Raji (cell line): ENCODE results near the gene ARAF.

Source experiments
- POLR2A ChIP-seq: IDR thresholded peaks from 2 replicates; pipeline ENCODE4 v1.6.1; 2011; ENCODE audit warnings: low read depth, low read length, control low read depth; ENCODE audit not compliant: insufficient read depth

Gene ARAF

DNA sequence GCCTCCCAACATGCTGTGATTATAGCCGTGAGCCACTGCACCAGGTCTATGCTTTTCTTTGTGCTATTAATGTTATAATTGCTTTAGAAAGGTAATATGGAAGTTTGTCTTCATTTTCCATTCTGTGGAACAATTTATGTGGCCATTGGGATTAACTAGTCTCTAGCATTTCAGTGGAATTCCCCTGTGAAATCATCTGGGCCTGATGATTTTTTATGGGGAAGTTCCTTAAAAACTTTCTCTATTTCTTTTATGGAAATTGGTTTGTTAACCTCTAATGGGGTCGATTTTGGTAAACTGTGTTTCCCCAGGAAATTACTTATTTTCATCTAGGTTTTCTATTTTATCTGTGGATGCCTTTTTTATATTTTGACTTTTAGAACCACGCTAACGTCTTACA is 32.5 kb downstream of the ARAF start:
- no peak for TF ChIP-seq POLR2A

DNA sequence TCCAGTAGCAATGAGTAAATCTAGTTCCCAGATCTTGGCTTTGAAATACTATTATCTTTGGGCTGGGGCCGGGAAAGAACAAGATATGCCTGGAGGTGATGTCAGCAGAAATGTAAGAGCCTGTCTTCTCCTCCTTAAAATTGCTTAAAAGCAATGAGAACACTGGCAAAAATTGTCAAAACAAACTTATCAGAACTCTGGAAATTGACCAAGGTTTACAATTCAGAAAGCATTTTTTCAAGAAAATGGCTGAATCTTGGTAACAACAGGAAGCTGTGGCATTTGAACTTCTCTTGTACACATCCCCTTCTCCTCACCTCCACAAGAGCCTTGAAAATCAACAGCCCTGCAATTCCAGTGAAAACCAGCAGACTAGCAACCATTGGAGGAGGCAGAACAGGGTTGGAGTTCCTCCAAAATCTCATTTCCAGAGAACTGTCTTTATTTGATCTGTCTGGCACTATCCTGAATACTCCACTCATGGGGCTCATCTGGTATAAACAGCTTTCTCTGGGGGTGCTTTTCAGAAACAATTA is 34.8 kb downstream of the ARAF start:
- no peak for TF ChIP-seq POLR2A

DNA sequence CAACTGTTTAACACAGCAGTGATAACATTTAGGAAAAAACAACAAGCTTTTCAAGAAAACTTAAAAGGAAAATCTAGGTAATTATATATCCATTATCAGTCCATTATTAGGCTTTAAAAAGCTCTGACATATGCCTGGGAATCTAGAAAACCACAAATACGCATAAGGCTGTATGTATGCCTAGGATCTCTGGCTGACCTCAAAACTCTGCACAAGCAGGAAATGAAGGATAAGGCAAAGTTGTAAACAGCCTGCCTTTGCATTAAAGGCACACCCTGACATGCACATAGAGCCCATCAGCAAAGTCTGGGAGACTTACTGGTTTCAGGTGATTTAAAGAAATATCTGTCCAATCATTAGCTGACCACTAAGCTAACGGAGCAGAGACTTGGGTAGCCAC is 35.3 kb downstream of the ARAF start:
- TF ChIP-seq POLR2A, result no peak

DNA sequence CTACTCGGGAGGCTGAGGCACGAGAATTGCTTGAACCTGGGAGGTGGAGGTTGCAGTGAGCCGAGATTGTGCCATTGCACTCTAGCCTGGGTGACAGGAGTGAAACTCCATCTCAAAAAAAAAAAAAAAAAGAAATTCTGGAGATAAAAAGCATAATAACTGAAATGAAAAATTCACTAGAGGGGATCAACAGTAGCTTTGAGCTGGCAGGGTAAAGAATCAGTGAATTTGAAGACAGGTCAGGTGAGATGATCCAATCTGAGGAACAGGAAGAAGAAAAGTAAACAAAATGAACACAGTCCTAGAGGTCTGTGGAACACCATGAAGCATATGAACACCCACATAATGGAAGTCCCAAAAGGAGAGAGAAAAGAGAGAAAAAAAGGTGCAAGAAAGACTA is 36.2 kb downstream of the ARAF start:
- no peak for TF ChIP-seq POLR2A

DNA sequence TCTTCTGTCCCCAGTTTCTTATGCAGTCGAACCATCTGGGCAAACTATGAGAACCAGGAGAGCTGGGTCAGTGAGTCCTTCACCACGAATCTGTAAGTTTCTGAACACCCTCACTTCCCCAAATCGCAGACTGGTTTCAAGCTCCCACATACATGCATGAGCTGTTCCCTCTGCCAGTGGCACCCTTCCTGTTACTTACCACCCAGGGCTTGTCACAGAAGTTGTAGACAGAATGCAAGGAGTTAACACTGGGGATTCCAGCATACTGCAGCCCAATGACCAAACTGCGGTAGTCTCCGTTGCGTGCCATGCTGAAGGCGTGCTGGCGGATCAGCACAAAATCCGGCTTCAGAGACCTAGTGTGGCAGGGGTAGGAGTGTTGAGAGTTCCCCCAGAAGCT is 44.0 kb downstream of the ARAF start:
- TF ChIP-seq POLR2A, result no peak

DNA sequence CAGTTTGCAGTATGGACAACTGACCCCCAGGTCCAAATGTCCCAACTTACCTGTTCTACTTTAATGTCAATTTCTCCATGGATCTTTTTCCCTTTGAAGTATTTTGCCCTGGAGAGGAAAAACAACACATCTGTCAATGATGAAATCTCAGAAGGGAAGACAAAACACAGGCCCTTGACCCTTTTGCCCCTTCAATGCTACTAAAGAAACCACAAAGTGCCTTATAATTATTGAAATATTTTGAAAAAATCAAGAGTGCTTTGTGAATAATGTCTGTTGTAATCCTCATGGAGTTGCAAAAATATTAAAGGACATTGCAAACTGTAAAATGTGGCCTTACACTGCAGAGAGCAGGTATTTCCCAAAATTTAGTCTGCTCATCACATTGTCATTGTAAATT is 46.1 kb downstream of the ARAF start:
- no peak for TF ChIP-seq POLR2A

DNA sequence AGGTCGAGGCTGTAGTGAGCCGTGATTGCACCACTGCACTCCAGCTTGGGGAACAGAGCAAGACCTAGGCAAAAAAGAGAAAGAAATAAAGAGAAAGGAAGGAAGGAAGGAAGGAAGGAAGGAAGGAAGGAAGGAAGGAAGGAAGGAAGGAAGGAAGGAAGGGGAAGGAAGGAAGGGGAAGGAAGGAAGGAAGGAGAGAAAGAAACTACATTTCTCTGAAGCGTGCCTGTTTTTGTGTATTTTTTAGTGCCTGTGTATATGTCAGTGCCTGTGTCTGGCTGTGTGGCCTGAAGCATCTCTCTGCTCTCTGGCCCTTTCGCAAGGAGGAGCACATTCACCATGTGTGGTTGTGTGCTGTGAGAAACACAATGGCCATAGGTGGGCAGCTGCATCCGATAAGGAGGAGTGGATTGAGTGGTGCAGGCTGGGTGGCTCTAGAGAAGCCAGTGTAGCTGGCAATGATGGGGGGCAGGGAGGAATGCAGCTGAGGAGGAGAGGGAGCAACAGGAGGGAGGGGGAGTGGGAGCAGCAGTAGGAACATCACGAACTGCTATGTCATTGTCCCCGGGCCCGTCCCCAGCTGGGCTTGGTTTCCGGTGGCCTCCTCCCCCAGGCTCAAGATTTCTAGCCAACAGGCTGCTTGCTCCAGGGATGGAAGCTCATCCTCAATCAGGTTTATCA is 47.3 kb downstream of the ARAF start:
- TF ChIP-seq POLR2A, result no peak

GRCh38 chrX:47610511-47610910 is 49.5 kb downstream of the ARAF start:
- no peak for TF ChIP-seq POLR2A

- no peak for TF ChIP-seq POLR2A
Measured at GRCh38 chrX:47611489-47611888, 50.5 kb downstream of the ARAF start.

GRCh38 chrX:47611926-47612325 is 50.9 kb downstream of the ARAF start:
- no peak for TF ChIP-seq POLR2A

- TF ChIP-seq POLR2A, result no peak
Measured at GRCh38 chrX:47612418-47612817, 51.4 kb downstream of the ARAF start.

DNA sequence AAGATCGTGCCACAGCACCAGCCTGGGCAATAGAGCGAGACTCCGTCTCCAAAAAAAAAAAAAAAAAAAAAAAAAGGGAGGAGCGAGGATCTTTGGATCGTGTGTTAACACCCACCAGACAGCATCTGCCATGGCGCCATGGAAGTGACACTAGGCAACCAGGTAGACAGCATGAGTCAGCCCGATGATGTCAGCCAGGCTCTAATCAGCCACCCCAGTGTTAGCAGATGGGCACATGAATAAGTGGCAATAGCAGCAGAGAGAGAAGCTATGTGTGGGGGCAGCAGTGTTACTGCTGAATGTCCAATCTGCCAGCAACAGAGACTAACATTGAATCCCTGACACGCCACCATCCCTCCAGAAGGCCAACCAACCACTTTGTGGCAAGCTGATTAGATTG is 52.1 kb downstream of the ARAF start:
- no peak for TF ChIP-seq POLR2A

DNA sequence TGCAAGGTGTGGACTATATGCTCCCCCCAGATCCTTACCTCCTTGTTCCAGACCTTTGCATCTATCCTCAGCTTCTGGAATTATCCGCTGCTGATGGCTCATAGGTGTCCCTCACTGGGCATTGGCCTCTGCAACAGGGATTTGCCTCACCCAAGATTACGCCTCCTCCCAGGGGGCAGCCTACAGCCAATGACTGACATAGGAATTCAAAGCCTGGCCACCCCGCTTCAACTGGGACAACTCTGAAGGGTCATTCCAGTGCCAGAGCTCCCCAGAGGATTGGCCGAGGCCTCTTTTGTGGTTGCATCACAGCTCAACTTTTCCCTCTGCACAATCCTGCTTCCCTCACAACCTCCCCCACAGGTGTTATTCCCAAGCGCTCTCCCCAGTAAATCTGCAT is 53.6 kb downstream of the ARAF start:
- no peak for TF ChIP-seq POLR2A

DNA sequence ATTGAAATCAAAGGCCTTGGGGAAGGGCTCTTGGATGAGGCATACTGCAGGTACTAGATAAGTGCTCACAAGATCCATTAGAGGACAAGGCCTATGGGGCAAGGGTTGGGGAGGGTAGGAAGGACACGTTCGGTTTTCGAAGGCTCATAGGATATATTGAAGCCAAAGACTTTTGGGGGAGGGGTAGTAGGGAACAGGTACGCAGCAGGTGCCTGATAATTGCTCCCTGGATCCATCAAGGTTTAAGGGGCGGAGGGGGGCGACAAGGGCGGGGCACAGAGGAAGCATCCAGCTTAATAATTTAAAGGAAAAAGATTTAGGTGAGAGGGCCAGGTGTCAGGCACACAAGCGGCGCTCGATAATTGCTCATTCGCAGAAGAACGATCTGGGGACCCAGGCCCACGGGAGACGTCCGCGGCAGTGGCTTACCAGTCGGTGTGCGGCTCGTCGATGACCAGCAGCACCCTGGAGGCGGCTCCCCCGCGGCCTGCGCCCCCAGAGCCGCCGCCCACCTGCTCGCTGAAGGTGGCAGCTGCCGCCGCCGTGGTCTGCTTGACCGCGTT is 58.0 kb downstream of the ARAF start:
- TF ChIP-seq POLR2A, result no peak

GRCh38 chrX:47619486-47620302 is 58.7 kb downstream of the ARAF start, which contains the start of gene SYN1:
Gene SYN1, minus strand, starts transcription at chrX:47619857. Its CDS starts 129 bp downstream, at chrX:47619728.
- no peak for TF ChIP-seq POLR2A

DNA sequence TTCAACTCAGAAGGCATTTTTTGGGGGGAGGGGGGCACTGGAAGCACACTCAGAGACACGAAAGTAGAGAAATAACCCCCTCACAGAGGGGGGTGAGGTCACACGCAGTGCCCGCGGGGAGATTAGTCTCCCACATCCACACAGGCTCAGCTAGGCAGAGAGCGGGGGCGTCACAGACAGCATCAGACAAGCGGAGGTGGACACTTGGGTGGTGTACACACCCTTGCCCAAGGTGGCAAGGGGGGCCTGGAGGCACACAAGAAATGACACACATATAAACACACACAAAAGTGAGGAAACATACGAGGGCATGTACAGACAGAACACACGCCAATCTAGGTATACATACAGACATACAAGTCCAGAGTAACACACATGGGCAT is 59.3 kb downstream of the ARAF start:
- no peak for TF ChIP-seq POLR2A
